HG03066 (cell line): ENCODE results near the gene CHMP3.

Experiments
- ATAC-seq: cut with Tn5 transposase; IDR thresholded peaks from one replicate; pipeline ENCODE4 v1.9.1; 2021; ENCODE audit warnings: low read depth; ENCODE audit not compliant: unreplicated experiment

The CHMP3 gene

DNA sequence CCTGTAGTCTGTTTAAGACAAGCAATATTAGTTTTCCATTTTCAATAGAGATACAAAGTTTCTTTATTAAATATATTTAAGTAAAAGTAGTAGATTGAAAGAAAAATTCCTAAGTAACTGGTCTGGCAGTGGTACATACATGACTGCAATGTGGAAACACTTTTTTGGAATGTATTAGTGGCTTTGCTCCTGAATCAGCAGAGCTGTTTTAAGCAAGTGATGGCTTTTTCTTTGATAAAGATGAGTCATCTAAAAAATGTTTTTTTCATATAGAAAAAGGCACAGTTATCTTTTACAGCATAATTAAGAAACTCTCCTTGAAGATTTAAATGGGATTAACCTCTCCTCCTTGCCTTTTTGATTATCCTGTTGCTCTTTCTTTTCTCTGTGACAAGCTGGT is 87.2 kb downstream of the CHMP3 start:
- no peak for ATAC-seq

DNA sequence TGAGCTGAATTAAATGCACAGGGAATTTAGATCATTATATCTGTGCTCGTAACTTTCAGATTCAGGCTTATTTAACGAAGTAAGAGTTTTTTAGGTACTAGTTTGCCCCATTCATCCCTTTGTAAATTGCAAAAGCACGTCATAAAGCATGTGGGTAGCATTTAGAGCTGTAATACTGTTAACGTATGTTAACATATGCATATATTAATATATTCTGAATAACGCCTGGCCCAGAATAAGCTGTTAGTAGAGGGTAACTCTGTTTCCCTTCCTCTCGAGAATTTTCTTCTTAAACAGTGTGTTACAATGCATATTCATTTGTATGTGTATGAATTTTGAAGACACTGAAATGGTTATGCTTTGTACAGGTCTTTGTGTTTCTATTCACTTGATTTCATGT is 91.6 kb downstream of the CHMP3 start:
- ATAC-seq, result no peak

DNA sequence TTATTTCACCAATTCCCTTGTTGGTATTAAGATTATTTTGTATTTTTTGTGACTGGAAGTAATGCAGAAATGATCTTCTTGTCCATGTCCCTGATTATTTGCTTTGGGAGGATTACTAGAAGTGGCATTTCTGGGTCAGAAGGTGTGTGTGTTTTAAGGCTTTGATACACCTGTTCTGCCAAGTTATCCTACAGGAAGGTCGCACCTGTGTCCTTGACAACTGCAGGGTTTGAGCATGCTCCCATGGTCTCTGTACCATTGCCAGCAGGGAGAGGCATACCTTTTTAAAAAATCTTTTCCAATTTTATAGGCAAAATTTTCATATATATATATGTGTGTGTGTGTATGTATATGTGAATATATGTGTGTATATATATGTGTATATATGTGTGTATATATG is 92.4 kb downstream of the CHMP3 start:
- ATAC-seq, result no peak

DNA sequence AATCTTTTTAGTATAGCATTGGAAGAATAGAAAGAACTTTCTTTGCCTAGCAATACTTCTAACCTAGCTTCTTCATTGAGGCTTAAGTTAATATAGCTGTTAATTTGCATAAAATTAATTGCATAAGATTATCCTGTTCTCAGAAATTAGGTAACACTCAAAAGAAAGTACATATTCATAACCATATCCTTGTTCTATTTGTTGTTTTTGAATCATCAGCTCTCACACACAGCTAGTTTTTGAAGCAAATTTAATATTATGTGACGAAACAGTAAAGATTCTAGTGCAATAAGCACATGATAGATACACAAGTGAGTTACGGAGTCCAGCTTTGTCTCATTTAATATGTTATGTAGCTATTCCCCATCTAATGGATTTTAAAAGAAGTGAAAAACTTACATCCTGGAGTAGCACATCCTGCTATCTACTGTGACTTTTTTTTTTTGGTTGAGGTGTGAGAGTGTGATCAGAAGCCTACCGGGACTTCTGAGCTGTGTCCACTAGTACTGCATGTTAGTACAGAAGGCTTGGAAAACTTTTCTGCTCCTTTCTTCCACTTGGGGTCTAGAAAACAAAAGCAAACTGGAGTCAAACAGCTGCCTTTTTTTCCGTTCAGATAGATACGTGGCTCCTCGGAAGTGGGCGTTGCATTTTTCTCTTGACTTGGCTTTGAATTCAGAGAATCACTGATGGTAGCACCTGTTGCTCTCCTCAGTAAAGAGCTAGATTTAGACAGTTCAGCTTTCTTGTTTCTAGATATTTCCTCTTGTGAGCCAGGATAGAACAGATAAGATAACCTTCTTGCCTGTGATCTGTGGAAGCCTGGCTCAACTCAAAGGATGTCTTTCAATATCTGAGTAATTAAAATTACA is 94.8 kb downstream of the CHMP3 start:
- ATAC-seq, result no peak

DNA sequence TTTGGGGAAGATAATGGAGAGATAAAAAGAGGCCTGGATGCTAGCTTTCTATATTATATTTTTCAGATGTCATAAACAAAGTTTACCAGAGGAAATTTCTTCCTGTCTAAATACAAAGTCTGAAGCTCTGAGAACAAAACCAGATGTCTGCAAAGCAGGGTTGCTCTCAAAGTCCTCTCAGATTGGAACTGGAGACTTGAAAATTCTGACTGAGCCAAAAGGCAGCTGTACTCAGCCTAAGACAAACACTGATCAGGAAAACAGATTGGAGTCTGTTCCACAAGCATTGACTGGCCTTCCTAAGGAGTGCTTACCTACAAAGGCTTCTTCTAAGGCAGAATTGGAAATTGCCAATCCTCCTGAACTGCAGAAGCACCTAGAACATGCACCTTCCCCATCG is 96.9 kb downstream of the CHMP3 start:
- no peak for ATAC-seq

DNA sequence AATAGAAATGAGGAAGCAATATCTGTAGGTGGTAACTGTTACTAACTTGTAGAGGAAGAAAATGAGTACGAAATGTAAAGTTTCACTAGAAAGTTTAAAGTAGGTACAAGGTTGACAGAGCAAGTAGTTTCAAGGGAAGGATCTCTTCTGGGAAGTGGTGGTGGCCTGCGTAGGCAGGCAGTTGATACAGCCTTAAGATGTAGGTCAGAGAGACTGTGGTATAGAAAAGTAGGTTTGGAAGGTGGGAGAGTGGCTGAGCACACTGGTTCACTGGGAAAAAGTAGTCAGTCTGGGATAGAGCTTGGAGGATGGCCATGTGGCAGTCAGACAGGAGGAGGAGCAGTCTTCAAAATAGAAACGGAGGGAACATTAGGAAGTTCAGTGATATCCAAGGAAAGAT is 98.6 kb downstream of the CHMP3 start:
- ATAC-seq, result no peak

DNA sequence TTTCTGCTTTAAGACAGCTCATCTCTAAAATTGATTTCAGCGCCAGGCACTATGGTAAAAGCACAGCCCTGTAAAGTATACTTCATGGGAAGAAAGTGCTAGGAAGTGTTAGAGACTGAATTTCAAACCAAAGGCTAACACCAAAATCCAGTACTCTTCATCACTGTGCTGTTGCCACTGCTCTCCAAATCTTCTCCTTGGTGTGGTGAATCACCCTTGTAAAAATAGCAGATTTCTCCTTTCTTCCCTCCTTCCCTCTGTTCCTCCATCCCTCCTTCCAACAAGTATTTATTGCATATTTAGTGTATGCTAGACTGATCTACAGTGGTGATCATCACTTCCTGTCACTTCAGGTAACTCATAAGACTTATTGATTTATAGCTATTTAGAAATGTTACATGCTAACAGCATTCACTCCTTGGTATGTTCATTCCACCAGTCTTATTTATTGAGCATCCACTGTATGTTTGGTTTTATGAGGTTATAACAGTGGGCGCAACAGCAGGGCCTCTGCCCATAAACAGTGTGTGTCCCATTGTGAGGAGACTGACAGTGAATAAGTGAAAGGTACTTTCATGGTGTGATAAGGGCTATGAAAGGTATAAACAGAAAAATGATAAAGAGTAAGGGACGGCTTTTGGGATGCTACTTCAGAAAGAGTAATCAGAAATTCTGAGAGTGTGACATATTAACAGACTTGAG is 102.0 kb downstream of the CHMP3 start:
- ATAC-seq, result no peak

DNA sequence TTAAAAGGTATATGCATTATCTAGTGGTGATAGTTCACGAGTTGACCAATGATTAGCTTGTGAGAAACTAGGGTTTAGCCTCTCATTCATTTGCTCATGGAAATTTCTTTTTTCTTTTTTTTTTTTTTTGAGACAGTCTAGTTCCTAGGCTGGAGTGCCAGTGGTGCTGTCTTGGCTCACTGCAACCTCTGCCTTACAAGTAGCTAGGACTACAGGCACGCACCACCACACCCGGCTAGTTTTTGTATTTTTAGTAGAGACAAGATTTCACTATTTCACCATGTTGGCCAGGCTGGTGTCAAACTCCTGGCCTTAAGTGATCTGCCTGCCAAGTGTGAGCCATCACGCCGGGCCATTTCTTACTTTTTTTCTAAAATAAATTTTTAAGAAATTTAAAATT is 108.1 kb downstream of the CHMP3 start:
- ATAC-seq, result no peak

DNA sequence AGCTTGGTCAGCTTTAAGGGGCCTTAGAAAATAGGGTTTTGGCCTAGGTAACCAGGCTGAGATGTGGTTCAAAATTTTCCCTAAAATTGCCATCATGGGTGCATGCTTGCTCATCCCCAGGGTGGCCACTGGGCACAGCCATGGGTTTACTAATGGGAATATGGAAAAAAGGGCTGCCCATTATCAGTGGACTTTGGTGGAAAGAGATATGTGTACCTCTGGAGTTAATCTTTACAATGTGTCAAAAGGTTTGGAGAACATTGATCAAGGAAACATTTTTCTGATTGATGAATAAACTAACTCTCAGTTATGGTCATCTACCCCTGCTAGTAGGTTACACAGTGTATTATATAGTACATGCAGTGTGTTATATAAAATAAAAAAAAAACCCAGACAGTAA is 109.0 kb downstream of the CHMP3 start:
- ATAC-seq, result no peak

DNA sequence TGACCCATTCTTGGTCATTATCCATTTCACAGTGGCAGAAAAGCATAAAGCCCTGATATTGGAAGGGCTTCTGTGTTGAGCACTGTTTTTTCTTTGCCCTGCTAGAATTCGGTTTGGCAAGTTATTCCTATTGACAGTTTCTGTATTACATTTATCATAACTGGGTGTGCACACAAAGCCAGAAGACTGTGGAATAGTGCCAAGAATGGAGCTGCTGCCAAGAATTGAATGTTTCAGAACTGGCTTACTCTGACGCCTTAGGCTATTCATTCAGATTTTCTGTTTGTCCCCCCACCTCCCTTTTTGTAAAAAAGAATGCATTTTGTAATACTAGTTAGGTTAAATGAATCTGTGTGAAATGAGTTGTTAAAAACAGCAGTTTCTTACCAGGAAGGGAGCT is 109.4 kb downstream of the CHMP3 start:
- no peak for ATAC-seq
